Astrocyte of the cerebellum (primary cell): ENCODE results near the gene DIDO1.

Experiments used
- DNase-seq: peaks from one replicate; pipeline ENCODE4 v3.0.0-alpha.2; 2011; ENCODE audit warnings: low read depth
- H3K4me3 ChIP-seq: 2 replicates; pipeline ENCODE4 v1.5.1; 2011; ENCODE audit warnings: mild to moderate bottlenecking, low read depth, low read length, moderate library complexity
- in situ Hi-C: cut with HindIII; loops from 2 replicates; pipeline ENCODE4 v1.10.0; 2017; ENCODE audit warnings: low sequenced_read_pairs
- TF ChIP-seq, protein P1 (sequence below): IDR thresholded peaks from 2 replicates; pipeline ENCODE4 v1.5.1; 2012; ENCODE audit warnings: low read length, low read depth, moderate library complexity, mild to moderate bottlenecking; ENCODE audit errors: missing control alignments

Gene DIDO1

DNA sequence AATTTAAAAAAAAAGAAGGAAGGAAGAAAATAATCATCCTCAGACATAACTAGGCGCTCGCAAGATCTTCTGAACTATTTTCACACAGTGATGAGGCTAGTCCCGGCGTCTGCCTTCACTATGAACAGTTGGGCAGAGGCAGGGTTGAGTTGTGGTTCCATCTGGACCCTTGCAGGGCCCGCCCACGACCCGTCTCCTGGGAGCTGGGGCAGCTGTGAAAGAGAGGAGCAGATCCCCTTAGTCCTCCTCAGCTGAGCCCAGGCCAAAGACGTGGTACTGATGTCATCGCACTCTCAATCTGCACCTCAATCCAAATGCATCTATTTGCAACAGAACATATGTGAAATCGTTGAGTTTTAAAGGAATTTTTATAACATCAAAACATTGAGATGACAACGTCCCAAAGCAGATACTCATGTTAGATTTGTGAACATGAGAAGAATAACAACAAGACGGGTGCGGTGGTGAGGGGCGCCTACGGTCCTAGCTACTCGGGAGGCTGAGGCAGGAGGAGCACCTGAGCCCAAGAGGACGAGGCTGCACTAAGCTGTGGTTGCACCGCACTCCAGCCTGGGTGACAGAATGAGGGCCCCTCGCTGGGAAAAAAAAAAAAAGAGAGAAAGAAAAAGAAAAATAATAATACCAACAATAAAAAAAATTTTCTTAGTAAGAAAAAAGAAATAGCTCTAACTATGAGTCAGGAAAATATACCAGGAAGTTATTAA lies 80.0 kb downstream of the DIDO1 start:
- no peak overlapping the region for H3K4me3 ChIP-seq
- DNase-seq = no peak
- TF ChIP-seq, protein P1, sequence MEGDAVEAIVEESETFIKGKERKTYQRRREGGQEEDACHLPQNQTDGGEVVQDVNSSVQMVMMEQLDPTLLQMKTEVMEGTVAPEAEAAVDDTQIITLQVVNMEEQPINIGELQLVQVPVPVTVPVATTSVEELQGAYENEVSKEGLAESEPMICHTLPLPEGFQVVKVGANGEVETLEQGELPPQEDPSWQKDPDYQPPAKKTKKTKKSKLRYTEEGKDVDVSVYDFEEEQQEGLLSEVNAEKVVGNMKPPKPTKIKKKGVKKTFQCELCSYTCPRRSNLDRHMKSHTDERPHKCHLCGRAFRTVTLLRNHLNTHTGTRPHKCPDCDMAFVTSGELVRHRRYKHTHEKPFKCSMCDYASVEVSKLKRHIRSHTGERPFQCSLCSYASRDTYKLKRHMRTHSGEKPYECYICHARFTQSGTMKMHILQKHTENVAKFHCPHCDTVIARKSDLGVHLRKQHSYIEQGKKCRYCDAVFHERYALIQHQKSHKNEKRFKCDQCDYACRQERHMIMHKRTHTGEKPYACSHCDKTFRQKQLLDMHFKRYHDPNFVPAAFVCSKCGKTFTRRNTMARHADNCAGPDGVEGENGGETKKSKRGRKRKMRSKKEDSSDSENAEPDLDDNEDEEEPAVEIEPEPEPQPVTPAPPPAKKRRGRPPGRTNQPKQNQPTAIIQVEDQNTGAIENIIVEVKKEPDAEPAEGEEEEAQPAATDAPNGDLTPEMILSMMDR = no peak
- in situ Hi-C loops = no loop called here

GRCh38 chr20:62845416-62846160 lies 80.7 kb downstream of the DIDO1 start:
- in situ Hi-C loops = no loop called here
- DNase-seq = no peak
- TF ChIP-seq, protein P1 = no peak
- H3K4me3 ChIP-seq = no peak overlapping the region

DNA sequence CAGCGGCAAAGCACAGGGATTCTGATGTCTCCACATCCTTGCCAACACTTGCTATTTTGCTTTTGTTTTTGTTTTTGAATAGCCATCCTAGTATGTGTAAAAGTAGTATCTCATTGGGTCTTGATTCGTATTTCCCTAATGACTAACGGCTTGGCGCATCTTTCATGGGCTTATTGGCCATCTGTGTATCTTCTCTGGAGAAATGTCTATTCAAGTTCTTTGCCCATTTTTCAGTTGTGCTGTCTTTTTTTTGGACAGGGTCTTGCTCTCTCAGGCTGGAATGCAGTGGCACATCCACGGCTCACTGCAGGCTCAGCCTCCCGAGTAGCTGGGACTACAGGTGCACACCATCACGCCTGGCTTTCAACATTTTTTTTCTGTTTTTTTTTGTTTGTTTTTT lies 82.1 kb downstream of the DIDO1 start:
- H3K4me3 ChIP-seq = no peak overlapping the region
- in situ Hi-C loops = no loop called here
- DNase-seq = no peak
- TF ChIP-seq, protein P1 = no peak

GRCh38 chr20:62843656-62844055 lies 82.6 kb downstream of the DIDO1 start:
- TF ChIP-seq, protein P1 = no peak
- in situ Hi-C loops = no loop called here
- DNase-seq = no peak
- no peak overlapping the region for H3K4me3 ChIP-seq

DNA sequence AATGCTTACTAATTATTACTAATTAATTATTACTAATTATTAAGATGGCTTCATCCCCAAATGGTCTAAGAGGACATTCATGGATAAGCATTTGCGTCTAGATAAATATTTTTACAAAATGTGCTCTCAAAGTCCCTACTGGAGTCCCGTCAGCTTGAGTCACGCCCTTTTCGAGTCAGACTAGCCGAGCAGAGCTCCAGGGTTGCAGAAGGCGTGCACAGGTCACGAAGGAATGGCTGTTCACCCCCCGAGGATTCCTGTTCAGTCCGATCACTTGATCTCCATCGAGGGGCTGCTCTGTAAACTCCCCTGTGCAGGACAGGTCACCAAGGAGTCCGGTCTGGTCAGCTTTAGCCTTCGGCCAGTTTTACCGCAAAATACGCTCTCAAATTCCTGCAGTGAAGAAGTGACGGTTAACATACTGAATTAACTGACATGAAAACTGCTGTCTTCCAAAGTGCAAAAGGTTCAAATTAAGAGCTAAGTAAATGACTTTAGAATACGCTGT lies 84.5 kb downstream of the DIDO1 start:
- TF ChIP-seq, protein P1 = no peak
- no peak overlapping the region for H3K4me3 ChIP-seq
- in situ Hi-C loops = no loop called here
- DNase-seq = no peak

DNA sequence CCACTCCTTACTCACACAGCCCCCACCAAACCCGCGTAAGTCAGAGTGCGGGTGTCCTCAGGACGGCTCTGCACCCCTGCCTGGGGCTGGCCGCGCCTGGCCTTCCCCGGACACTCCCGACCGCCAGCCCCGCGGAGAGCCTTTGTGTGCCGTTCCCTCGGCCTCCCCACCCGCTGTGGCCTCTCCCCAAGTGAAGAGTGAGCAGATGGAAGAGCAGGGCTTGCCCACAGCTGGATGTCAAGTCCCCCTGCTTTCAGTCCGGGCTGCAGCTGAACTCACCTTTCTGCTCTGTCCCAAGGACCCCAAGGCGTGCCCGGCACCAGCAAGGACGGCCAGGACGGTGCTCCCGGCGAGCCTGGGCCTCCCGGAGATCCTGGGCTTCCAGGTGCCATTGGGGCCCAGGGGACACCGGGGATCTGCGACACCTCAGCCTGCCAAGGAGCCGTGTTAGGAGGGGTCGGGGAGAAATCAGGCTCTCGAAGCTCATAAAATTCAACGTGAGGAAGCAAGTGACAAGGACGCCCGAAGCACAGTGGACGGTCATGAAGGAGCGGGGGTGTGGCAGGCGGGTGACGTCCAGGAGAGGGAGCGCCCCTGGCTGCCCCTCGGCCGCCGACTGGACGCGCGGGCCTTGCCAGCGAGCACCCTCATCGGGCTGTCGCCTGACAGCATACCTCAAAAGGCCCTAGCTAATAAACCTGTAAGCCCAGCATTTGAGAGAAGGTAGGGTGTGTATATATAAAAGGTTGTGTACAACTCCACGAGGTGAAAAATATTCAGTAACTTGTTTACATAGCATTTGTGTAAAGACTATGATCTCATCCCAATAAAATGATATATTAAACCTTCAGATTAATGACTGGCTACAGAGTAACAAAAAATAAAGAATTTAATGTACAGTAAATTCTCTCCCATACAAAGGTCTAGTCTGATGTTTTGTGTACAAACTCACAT lies 85.8 kb downstream of the DIDO1 start:
- DNase-seq = no peak
- in situ Hi-C loops = no loop called here
- no peak overlapping the region for H3K4me3 ChIP-seq
- TF ChIP-seq, protein P1 = no peak
